Bronchial epithelial cell (primary cell): ENCODE results near the gene FAM234B. TPM values are rescaled to one million over a fixed set of nuclear protein-coding genes. Genes with fewer than 3 reads are reported as not detected.
"Not testable (repeated sequence)": the region's sequence is repeated elsewhere in the genome, so short reads cannot be mapped to it uniquely, and the experiment has no call there.

ENCODE experiments used
- DNase-seq: peaks from one replicate; pipeline ENCODE4 v3.0.0-alpha.2; 2010; ENCODE audit warnings: low read depth
- FAIRE-seq: peaks from 2 replicates; lab custom pipeline; 2011; peaks lifted over from hg19 to GRCh38; lab: Jason Lieb, UNC
- H3K27me3 ChIP-seq: 2 replicates; pipeline ENCODE4 v1.5.1; 2011; ENCODE audit warnings: low read length; ENCODE audit not compliant: control insufficient read depth, insufficient read depth
- H3K36me3 ChIP-seq: 2 replicates; pipeline ENCODE4 v1.5.1; 2011; ENCODE audit warnings: low read length; ENCODE audit not compliant: control insufficient read depth, insufficient read depth
- H3K4me3 ChIP-seq: 2 replicates; pipeline ENCODE4 v1.5.1; 2011; ENCODE audit warnings: mild to moderate bottlenecking, low read depth, low read length, control low read depth
- CTCF ChIP-seq: IDR thresholded peaks from 2 replicates; pipeline ENCODE4 v1.5.1; 2011; ENCODE audit warnings: mild to moderate bottlenecking, moderate library complexity, low read length, control low read depth, inconsistent platforms; ENCODE audit not compliant: insufficient read depth, severe bottlenecking
- total RNA-seq: library from RNA; depleted of rRNA; stranded (reverse); fragments of >200 nt; gene quantifications from 2 replicates; pipeline ENCODE4 v1.2.1, GENCODE V29; 2014

Gene FAM234B
- total RNA-seq, 1 donor from 2014 or later: 2.4 TPM

- Histone ChIP-seq H3K36me3 (no peaks in the 10 kb centered on the region), H3K27me3 (no peaks in the 10 kb centered on the region), H3K4me3 (no peak overlapping the region)
- DNase-seq (no peak), FAIRE-seq (no peak)
- TF ChIP-seq CTCF: no peak
Observed at GRCh38 chr12:13030541-13031291, 13.5 kb upstream of the FAM234B start.

GRCh38 chr12:13032164-13032563, 12.0 kb upstream of the FAM234B start:
- TF ChIP-seq CTCF: no peak
- Histone ChIP-seq H3K36me3 (no peaks in the 10 kb centered on the region), H3K4me3 (no peak overlapping the region), H3K27me3 (no peaks in the 10 kb centered on the region)
- FAIRE-seq (no peak), DNase-seq (no peak)

GRCh38 chr12:13033476-13033875, 10.7 kb upstream of the FAM234B start:
- H3K4me3 ChIP-seq: no peak overlapping the region
- H3K27me3 ChIP-seq: no peaks in the 10 kb centered on the region
- no peaks in the 10 kb centered on the region for H3K36me3 ChIP-seq
- FAIRE-seq: no peak
- DNase-seq: no peak
- no peak for TF ChIP-seq CTCF

GRCh38 chr12:13035335-13035734, 8.8 kb upstream of the FAM234B start:
- H3K4me3 ChIP-seq, FAIRE-seq, DNase-seq, H3K36me3 ChIP-seq, H3K27me3 ChIP-seq: not testable (repeated sequence)

GRCh38 chr12:13036881-13037280, 7.3 kb upstream of the FAM234B start:
- TF ChIP-seq CTCF: no peak
- no peak overlapping the region for H3K4me3 ChIP-seq
- H3K36me3 ChIP-seq: no peaks in the 10 kb centered on the region
- DNase-seq (no peak), FAIRE-seq (no peak)
- no peaks in the 10 kb centered on the region for H3K27me3 ChIP-seq

- TF ChIP-seq CTCF: no peak
- Histone ChIP-seq H3K4me3 (no peak overlapping the region), H3K36me3 (no peaks in the 10 kb centered on the region), H3K27me3 (no peaks in the 10 kb centered on the region)
- DNase-seq (peak; percentile 49), FAIRE-seq (no peak)
Observed at GRCh38 chr12:13038491-13039161, 5.6 kb upstream of the FAM234B start.
